Mucosa of descending colon (tissue), 3 donors: ENCODE measurements around the gene CCDC74B. TPM values are rescaled to one million over a fixed set of nuclear protein-coding genes. Genes with fewer than 3 reads are reported as not detected.
"Not testable (repeated sequence)": the region's sequence is repeated elsewhere in the genome, so short reads cannot be mapped to it uniquely, and the experiment has no call there.

Experiments used
- ATAC-seq: fragments of 200-7000 bp; cut with Tn5 transposase; one replicate; pipeline ENCODE4 v1.9.1; 2020; ENCODE audit warnings: mild to moderate bottlenecking, moderate library complexity
- DNase-seq, 3 donors: peaks; one replicate each; pipeline ENCODE4 v3.0.0-alpha.2; 2020
- H3K36me3 ChIP-seq: fragments of 200-600 bp; one replicate; pipeline ENCODE4 v1.8.0; 2021; ENCODE audit warnings: low read depth, mild to moderate bottlenecking
- H3K4me1 ChIP-seq: fragments of 200-600 bp; one replicate; pipeline ENCODE4 v1.8.0; 2021; ENCODE audit warnings: low read depth, mild to moderate bottlenecking
- H3K4me3 ChIP-seq: fragments of 200-600 bp; one replicate; pipeline ENCODE4 v1.8.0; 2021; ENCODE audit warnings: mild to moderate bottlenecking
- H3K9me3 ChIP-seq: fragments of 200-600 bp; one replicate; pipeline ENCODE4 v1.8.0; 2021; ENCODE audit warnings: mild to moderate bottlenecking
- intact Hi-C, 2 donors: fragments of 100-400 bp; cut with DNase I in 1 of 2; cut with micrococcal nuclease in 1 of 2; formaldehyde crosslinking; loops; one replicate each; pipeline versions ENCODE4 v1.11.0 to v1.11.1; 2022; cut with DNase I, micrococcal nuclease
- total RNA-seq, 3 donors: library from RNA; stranded (reverse); fragmentation: NEBNext Ultra II Directional in 2 of 3; extraction: Animal tissue kit (Norgen Biotek cat#: 25700) in 2 of 3; gene quantifications; one replicate each; pipeline versions ENCODE4 v1.2.1 to v1.2.4, GENCODE V29; 2021 to 2023
- TF ChIP-seq, protein P1 (sequence below): fragments of 200-600 bp; IDR thresholded peaks from one replicate; pipeline ENCODE4 v1.8.0; 2022; ENCODE audit warnings: antibody characterized with exemption, mild to moderate bottlenecking
- donor health status: DM: no; HTN: no; CAD: no; lungs with moderate emphysema.
- donor health status: DM: no; HTN: no; CAD: no.
- donor health status: DM: no; HTN: yes; CAD: no.

CCDC74B gene
- total RNA-seq, 3 donors from 2014 or later = 0.12 to 1.6 (median 0.63) TPM

DNA sequence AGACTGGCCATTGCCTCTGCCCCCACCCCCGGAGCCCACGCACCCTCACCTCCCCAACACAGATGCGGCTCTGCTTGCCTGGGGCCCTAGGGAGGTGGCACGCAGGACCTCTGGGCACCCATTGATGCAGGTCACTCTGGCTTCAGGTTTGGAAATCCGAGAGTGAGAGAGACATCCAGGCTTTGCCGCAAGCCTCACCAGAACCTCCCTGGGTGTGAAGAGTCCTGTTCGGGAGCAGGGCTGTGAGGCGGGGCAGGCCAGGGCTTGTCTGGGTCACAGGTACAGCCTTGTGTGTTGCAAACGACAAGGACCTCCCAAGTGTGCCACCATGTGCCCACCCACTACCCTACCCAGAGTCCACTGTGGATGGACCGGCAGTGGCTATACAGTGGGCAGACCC, 8.4 kb downstream of the CCDC74B start:
- intact Hi-C loops, H3K9me3 ChIP-seq, DNase-seq, H3K4me1 ChIP-seq, ATAC-seq, H3K4me3 ChIP-seq, H3K36me3 ChIP-seq: not testable (repeated sequence)

GRCh38 chr2:130135692-130136541, 9.0 kb downstream of the CCDC74B start:
- TF ChIP-seq, protein P1, sequence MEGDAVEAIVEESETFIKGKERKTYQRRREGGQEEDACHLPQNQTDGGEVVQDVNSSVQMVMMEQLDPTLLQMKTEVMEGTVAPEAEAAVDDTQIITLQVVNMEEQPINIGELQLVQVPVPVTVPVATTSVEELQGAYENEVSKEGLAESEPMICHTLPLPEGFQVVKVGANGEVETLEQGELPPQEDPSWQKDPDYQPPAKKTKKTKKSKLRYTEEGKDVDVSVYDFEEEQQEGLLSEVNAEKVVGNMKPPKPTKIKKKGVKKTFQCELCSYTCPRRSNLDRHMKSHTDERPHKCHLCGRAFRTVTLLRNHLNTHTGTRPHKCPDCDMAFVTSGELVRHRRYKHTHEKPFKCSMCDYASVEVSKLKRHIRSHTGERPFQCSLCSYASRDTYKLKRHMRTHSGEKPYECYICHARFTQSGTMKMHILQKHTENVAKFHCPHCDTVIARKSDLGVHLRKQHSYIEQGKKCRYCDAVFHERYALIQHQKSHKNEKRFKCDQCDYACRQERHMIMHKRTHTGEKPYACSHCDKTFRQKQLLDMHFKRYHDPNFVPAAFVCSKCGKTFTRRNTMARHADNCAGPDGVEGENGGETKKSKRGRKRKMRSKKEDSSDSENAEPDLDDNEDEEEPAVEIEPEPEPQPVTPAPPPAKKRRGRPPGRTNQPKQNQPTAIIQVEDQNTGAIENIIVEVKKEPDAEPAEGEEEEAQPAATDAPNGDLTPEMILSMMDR = no peak
- Histone ChIP-seq H3K9me3 (no peaks in the 10 kb centered on the region), H3K4me3 (no peak overlapping the region), H3K4me1 (no peaks in the 10 kb centered on the region), H3K36me3 (no peaks in the 10 kb centered on the region)
- no peak for DNase-seq
- no peak for ATAC-seq
- intact Hi-C loops = no loop called here

GRCh38 chr2:130129120-130129829, 15.6 kb downstream of the CCDC74B start, which contains the start of gene POTEF:
Gene POTEF, minus strand, starts transcription at chr2:130129222. Its CDS starts 8,707 bp downstream, at chr2:130120515.
- DNase-seq, H3K36me3 ChIP-seq, ATAC-seq, H3K4me1 ChIP-seq, intact Hi-C loops, H3K4me3 ChIP-seq, H3K9me3 ChIP-seq: not testable (repeated sequence)

- H3K4me1 ChIP-seq, H3K4me3 ChIP-seq, H3K36me3 ChIP-seq, DNase-seq, ATAC-seq, intact Hi-C loops, H3K9me3 ChIP-seq: not testable (repeated sequence)
Measured at GRCh38 chr2:130128464-130128863, 16.4 kb downstream of the CCDC74B start.

- intact Hi-C loops, H3K9me3 ChIP-seq, DNase-seq, H3K36me3 ChIP-seq, H3K4me1 ChIP-seq, ATAC-seq, H3K4me3 ChIP-seq: not testable (repeated sequence)
Measured at GRCh38 chr2:130127726-130128125, 17.2 kb downstream of the CCDC74B start.

- H3K36me3 ChIP-seq, H3K4me1 ChIP-seq, intact Hi-C loops, H3K9me3 ChIP-seq, DNase-seq, H3K4me3 ChIP-seq, ATAC-seq: not testable (repeated sequence)
Measured at GRCh38 chr2:130120924-130121323, 24.0 kb downstream of the CCDC74B start.

- ATAC-seq, H3K4me1 ChIP-seq, H3K36me3 ChIP-seq, DNase-seq, H3K4me3 ChIP-seq, intact Hi-C loops, H3K9me3 ChIP-seq: not testable (repeated sequence)
Measured at GRCh38 chr2:130102597-130103363, 42.1 kb downstream of the CCDC74B start.

Other genes starting within 250 kb of the CCDC74B start
- gene RAB6C, start 165.4 kb downstream of the CCDC74B start, total RNA-seq = under 1 TPM in 2 of 3 donors, not detected in 1; 0.17 to 0.35 TPM
- gene POTEF, start 15.9 kb downstream of the CCDC74B start, total RNA-seq = not detected
- gene SMPD4, start 36.5 kb upstream of the CCDC74B start, total RNA-seq = 10 to 100 TPM; 37.9 to 41.5 (median 38.2) TPM
- 100 to 1,000 TPM; 171 to 215 (median 210) TPM for gene MZT2B, start 37.1 kb upstream of the CCDC74B start, total RNA-seq
- gene TUBA3E, start 53.3 kb upstream of the CCDC74B start, total RNA-seq = not detected
- gene IMP4, start 197.8 kb upstream of the CCDC74B start, total RNA-seq = 10 to 100 TPM; 52.7 to 70.4 (median 56.0) TPM
- 100 to 1,000 TPM; 115 to 197 (median 120) TPM for gene PTPN18, start 210.9 kb upstream of the CCDC74B start, total RNA-seq